OCI-LY3 (cell line): ENCODE data around the gene DRD3.

Source experiments
- H2AFZ ChIP-seq: fragments of 200-600, 300-600 bp; shearing (Covaris generic); 2 replicates; pipeline ENCODE4 v1.6.0; 2014; ENCODE audit warnings: antibody characterized with exemption, low read depth, low read length
- H3K27ac ChIP-seq: fragments of 200-600, 300-600 bp; sonication (generic); 2 replicates; pipeline ENCODE4 v1.5.1; 2014; ENCODE audit warnings: mild to moderate bottlenecking, low read length, moderate library complexity, mixed read lengths
- H3K27me3 ChIP-seq: fragments of 200-600, 300-600 bp; sonication (generic); 2 replicates; pipeline ENCODE4 v1.6.1; 2014; ENCODE audit warnings: low read depth, low read length, mixed read lengths
- H3K36me3 ChIP-seq: fragments of 200-600, 300-600 bp; sonication (generic); replicated peaks from 2 replicates; pipeline ENCODE3; 2014; ENCODE audit warnings: low read depth, low read length, mixed read lengths
- H3K4me1 ChIP-seq: fragments of 300-600, 200-600 bp; sonication (generic); 2 replicates; pipeline ENCODE4 v1.6.1; 2014; ENCODE audit warnings: low read length, mixed read lengths
- H3K4me2 ChIP-seq: fragments of 200-600, 300-600 bp; sonication (generic); 2 replicates; pipeline ENCODE4 v1.6.1; 2014; ENCODE audit warnings: low read length, mixed read lengths
- H3K4me3 ChIP-seq: fragments of 300-600, 200-600 bp; sonication (generic); 2 replicates; pipeline ENCODE4 v1.5.1; 2014; ENCODE audit warnings: antibody characterized with exemption, mild to moderate bottlenecking, low read length, moderate library complexity
- H3K79me2 ChIP-seq: fragments of 300-600, 200-600 bp; shearing (Covaris generic); 2 replicates; pipeline ENCODE4 v1.6.1; 2014; ENCODE audit warnings: mild to moderate bottlenecking, low read length, mixed read lengths
- H3K9ac ChIP-seq: fragments of 300-600, 200-600 bp; shearing (Covaris generic); 2 replicates; pipeline ENCODE4 v1.6.0; 2014; ENCODE audit warnings: mild to moderate bottlenecking, low read length, moderate library complexity
- H3K9me3 ChIP-seq: fragments of 200-600, 300-600 bp; shearing (Covaris generic); 2 replicates; pipeline ENCODE4 v1.6.1; 2014; ENCODE audit warnings: low read length, mixed read lengths; ENCODE audit not compliant: insufficient read depth
- H4K20me1 ChIP-seq: fragments of 200-600, 300-600 bp; sonication (generic); 2 replicates; pipeline ENCODE4 v1.6.1; 2016; ENCODE audit warnings: low read length, mixed read lengths; ENCODE audit not compliant: insufficient read depth
- CTCF ChIP-seq: fragments of 200-600, 300-600 bp; sonication (generic); IDR thresholded peaks from 2 replicates; pipeline ENCODE4 v1.5.1; 2014; ENCODE audit warnings: antibody characterized with exemption, low read length, low read depth
- EZH2phosphoT487 ChIP-seq: fragments of 200-600 bp; shearing (Covaris generic); IDR thresholded peaks from 2 replicates; pipeline ENCODE4 v1.6.1; 2018; ENCODE audit warnings: antibody characterized with exemption, mixed run types, low read depth

Gene DRD3

DNA sequence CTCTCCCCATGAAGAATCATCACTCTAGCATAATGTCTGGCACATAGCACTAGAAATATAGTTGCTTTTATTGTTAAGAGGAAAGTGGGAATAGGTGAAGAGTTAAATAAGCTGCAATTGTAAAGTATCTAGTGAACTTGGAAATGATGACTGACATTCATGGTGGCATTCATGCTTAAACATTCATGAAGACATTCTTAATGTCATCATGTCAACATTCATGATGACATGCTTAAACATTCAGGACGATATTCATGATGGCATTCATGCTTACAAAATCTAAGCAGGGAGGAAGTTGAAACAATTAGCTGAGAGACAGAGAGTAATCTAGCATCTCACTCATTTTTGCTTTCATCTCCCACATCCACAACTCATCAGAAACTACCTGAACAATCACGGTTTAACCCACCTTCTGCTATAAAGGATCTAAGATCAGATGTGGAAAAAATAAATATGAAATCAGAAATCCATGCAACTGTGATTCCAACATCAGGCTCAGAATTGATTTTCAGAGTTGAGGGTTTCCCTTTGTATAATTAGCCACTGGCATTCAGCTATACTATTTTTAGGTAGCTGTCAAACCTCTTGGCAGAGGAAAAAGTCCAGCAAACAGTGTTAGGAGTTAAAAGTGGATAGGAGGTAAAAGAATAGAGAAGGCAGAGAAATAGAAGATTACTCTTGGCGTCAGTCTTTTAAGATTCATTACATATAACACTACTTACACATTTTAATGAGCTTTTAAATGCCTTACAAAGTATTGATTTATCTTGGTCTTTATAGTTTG lies 3.5 kb downstream of the DRD3 start:
- H3K4me2 ChIP-seq, result no peak overlapping the region
- TF ChIP-seq CTCF (no peak), EZH2phosphoT487 (no peak)
- H3K27ac ChIP-seq, result no peak overlapping the region
- H3K9me3 ChIP-seq, result no peaks in the 10 kb centered on the region
- H3K36me3 ChIP-seq, result no peaks in the 10 kb centered on the region
- H3K27me3 ChIP-seq, result peaks cover 16% of the 10 kb centered on the region; the same call in 1 of the 2 replicates
- no peak overlapping the region for H2AFZ ChIP-seq
- no peaks in the 10 kb centered on the region for H3K79me2 ChIP-seq
- H3K9ac ChIP-seq, result no peak overlapping the region
- no peaks in the 10 kb centered on the region for H4K20me1 ChIP-seq
- H3K4me1 ChIP-seq, result peaks cover 2% of the 10 kb centered on the region; the same call in 1 of the 2 replicates
- H3K4me3 ChIP-seq, result no peak overlapping the region

DNA sequence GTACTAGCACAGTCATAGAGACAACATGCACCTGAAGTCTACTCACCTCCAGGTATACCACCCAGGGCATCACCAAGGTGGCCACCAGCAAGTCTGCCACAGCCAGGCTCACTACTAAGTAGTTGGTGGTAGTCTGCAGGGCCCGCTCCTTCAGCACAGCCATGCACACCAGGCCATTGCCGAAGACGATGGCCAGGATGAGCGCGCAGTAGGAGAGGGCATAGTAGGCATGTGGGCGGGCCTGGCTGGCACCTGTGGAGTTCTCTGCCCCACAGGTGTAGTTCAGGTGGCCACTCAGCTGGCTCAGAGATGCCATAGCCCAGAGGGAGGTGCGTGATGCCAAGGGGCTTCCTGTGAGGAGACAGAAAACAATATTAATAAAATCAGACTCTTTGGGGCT lies 7.2 kb downstream of the DRD3 start:
- Histone ChIP-seq H3K4me1 (no peaks in the 10 kb centered on the region), H3K4me2 (no peak overlapping the region), H2AFZ (no peak overlapping the region), H3K27ac (no peak overlapping the region), H3K27me3 (peaks cover 9% of the 10 kb centered on the region; the same call in 1 of the 2 replicates), H3K36me3 (no peaks in the 10 kb centered on the region), H4K20me1 (no peaks in the 10 kb centered on the region), H3K79me2 (no peaks in the 10 kb centered on the region), H3K9me3 (no peaks in the 10 kb centered on the region), H3K4me3 (no peak overlapping the region), H3K9ac (no peak overlapping the region)
- no peak for TF ChIP-seq CTCF

GRCh38 chr3:114168150-114168549 lies 10.7 kb downstream of the DRD3 start:
- H4K20me1 ChIP-seq, result no peaks in the 10 kb centered on the region
- no peak overlapping the region for H2AFZ ChIP-seq
- no peak overlapping the region for H3K4me3 ChIP-seq
- no peak for TF ChIP-seq CTCF
- no peak for TF ChIP-seq EZH2phosphoT487
- H3K27me3 ChIP-seq, result peaks cover 9% of the 10 kb centered on the region; the same call in 1 of the 2 replicates
- H3K9ac ChIP-seq, result no peak overlapping the region
- no peaks in the 10 kb centered on the region for H3K79me2 ChIP-seq
- no peaks in the 10 kb centered on the region for H3K4me1 ChIP-seq
- no peaks in the 10 kb centered on the region for H3K36me3 ChIP-seq
- no peak overlapping the region for H3K4me2 ChIP-seq
- H3K9me3 ChIP-seq, result no peaks in the 10 kb centered on the region
- no peak overlapping the region for H3K27ac ChIP-seq

DNA sequence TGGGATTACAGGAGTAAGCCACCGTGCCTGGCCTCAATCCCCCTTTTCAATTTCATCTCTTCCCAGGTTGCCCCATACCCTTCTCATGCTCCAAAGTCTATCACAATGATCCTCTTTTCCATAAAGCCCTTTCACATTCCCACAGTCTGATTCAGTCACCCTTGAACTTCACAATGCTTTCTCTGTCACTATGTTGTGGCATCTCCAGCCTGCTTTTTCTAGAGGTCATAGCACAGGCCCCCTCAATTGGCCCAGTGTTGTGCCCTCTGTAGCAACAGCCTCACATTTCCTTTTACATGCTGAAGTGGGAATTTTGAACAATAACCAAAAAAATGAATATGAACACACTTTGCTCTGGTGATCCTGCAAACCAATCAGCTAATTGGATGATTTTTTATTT lies 21.5 kb downstream of the DRD3 start:
- H3K4me1 ChIP-seq, result peaks cover 11% of the 10 kb centered on the region
- no peaks in the 10 kb centered on the region for H3K36me3 ChIP-seq
- no peaks in the 10 kb centered on the region for H4K20me1 ChIP-seq
- no peaks in the 10 kb centered on the region for H3K9me3 ChIP-seq
- H3K4me2 ChIP-seq, result no peak overlapping the region
- no peak overlapping the region for H3K27ac ChIP-seq
- TF ChIP-seq CTCF, result no peak
- TF ChIP-seq EZH2phosphoT487, result no peak
- no peak overlapping the region for H3K4me3 ChIP-seq
- H3K79me2 ChIP-seq, result no peaks in the 10 kb centered on the region
- no peak overlapping the region for H2AFZ ChIP-seq
- H3K27me3 ChIP-seq, result no peaks in the 10 kb centered on the region
- H3K9ac ChIP-seq, result no peak overlapping the region
